Heart left ventricle (tissue), 13 donors: ENCODE results near the gene FAM89B.

Source experiments
- POLR2A ChIP-seq, 2 donors: fragments of 450-650 bp; IDR thresholded peaks; one replicate each; pipeline ENCODE4 v1.6.1; 2017; ENCODE audit warnings: antibody characterized with exemption in 2 of 2, mild to moderate bottlenecking in 2 of 2, moderate library complexity in 2 of 2
- TF ChIP-seq, protein P1 (sequence below), 12 donors: fragments of 200-600 bp; sonication (generic) in 4 of 12; IDR thresholded peaks; one replicate each; pipeline versions ENCODE4 v1.5.0 to v1.8.0; 2018 to 2022; ENCODE audit warnings: antibody characterized with exemption in 12 of 12, mild to moderate bottlenecking in 5 of 12
- donor health status: ischemic (EF 13 %, LVEDD 7.1; RV severe dilation, severe dysfunction).
- donor health status: DM: no; HTN: yes; CAD: no.
- donor health status: DM: no; HTN: no; CAD: no.
- donor health status: ischemic (EF 25% LVEDD 6.9; RV normal size, moderate dysfunction).
- donor health status: ischemic (EF 25% LVEDD 5.7; RV mildly dilated, moderate dysfunction).
- donor health status: ischemic (EF 35%, LVEDD 5.7; RV mildly dilated, moderate dysfunction).
- donor health status: nonischemic (EF 11% LVEDD 7.7; RV severe dilation, severe dysfunction).
- donor health status: DM: yes; HTN: yes; CAD: no.
- donor health status: PGD.
- donor health status: ischemic (EF 29% LVEDD 5.4; RV normal size, mild dysfunction).
- donor health status: nonischemic (EF 23%, LVEDD 6.1; RV moderate dilation, normal function).

DNA sequence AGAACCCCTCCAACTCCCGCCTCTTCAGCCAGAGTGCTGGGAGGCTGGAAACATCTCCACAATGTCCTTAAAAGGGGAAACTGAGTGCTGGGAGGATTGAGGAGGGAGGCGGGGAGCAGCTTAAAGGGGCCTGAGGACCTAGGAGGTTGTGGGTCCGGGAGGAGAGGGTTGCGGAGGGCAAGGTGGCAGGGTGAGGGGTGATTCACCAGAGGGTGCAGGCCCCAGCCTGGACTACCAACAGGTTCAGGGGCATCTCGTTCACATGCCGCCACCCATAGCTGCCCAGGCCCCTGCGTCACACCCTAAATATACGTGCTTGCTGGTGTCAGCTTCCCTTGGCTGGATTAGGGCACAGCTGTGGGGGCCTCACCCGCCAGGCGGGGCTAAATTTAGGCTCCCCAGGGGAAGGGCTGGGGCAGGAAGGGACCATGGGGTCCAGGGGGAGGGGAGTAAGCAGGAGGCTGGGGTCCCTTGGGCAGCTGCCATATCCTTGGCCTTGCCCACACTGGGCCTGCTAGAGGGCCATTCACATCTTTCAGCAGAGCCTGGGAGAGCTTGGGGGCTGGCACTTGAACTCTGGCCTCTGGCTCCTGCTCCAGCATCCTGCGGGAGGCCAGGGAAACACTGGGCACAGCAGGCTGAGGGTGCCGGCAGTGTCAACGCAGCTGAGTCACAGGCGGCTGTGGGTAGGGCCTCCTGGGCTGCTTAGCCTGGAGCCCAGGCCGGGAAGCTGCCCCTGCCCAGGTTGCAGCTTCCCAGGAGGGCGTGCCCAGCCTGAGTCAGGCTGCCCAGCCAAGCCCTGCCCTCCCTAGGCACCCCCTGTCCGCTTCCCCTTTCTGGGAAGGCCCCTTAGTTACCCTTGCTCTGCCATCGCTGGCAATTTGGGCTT is 4.8 kb downstream of the FAM89B start:
- TF ChIP-seq, protein P1, sequence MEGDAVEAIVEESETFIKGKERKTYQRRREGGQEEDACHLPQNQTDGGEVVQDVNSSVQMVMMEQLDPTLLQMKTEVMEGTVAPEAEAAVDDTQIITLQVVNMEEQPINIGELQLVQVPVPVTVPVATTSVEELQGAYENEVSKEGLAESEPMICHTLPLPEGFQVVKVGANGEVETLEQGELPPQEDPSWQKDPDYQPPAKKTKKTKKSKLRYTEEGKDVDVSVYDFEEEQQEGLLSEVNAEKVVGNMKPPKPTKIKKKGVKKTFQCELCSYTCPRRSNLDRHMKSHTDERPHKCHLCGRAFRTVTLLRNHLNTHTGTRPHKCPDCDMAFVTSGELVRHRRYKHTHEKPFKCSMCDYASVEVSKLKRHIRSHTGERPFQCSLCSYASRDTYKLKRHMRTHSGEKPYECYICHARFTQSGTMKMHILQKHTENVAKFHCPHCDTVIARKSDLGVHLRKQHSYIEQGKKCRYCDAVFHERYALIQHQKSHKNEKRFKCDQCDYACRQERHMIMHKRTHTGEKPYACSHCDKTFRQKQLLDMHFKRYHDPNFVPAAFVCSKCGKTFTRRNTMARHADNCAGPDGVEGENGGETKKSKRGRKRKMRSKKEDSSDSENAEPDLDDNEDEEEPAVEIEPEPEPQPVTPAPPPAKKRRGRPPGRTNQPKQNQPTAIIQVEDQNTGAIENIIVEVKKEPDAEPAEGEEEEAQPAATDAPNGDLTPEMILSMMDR (IDR thresholded peaks at IDR 0.05) = no peak
- TF ChIP-seq POLR2A (IDR thresholded peaks at IDR 0.05) = peak in 1 of 2 donors; percentile 46
